Stimulated activated CD8-positive, alpha-beta memory T cell treated with anti-CD3 and anti-CD28 coated beads, Interleukin-2, amount 100 ng/mL, for 48 hours (primary cell): ENCODE data around the gene CDC14C.

Source experiments
- DNase-seq, 2 donors: peaks; one replicate each; pipeline ENCODE4 v3.0.0-alpha.2; 2020; ENCODE audit warnings: low read depth in 2 of 2

The CDC14C gene

GRCh38 chr7:48976253-48976652 is 51.9 kb downstream of the CDC14C start:
- no peak for DNase-seq

GRCh38 chr7:48976850-48977249 is 52.5 kb downstream of the CDC14C start:
- no peak for DNase-seq
